SK-MEL-5 (cell line): ENCODE measurements around the gene CIROP. TPM values are rescaled to one million over a fixed set of nuclear protein-coding genes. Genes with fewer than 3 reads are reported as not detected.

Experiments
- DNase-seq: peaks from one replicate; pipeline ENCODE4 v3.0.0-alpha.2; 2016; ENCODE audit warnings: low read depth, low spot score
- in situ Hi-C: cut with HindIII; loops from 2 replicates; pipeline ENCODE4 v1.10.0; 2016; ENCODE audit warnings: low sequenced_read_pairs, high pct_unique_total_duplicates, low pct_unique_long_range_greater_than_20kb
- polyA plus RNA-seq, 2 experiments: library from polyadenylated mRNA; depleted of rRNA; stranded (reverse); fragments of >200 nt; gene quantifications; 2 replicates each; pipeline ENCODE4 v1.2.3, GENCODE V29; 2015
- total RNA-seq: library from RNA; depleted of rRNA; stranded (reverse); fragments of >200 nt; shearing (Covaris generic); gene quantifications from 2 replicates; pipeline ENCODE4 v1.2.3, GENCODE V29; 2014; rRNA removed

Gene CIROP
- total RNA-seq: not detected in 2 replicates
- polyA plus RNA-seq (2015; cell fraction: cytosol; rRNA removed): not detected in 2 replicates
- not detected in 2 replicates for polyA plus RNA-seq (2015; cell fraction: nucleus; rRNA removed)

- DNase-seq: no peak
- in situ Hi-C loops: no loop called here
These were observed at the start of gene CIROP for GRCh38 chr14:23104591-23105347. TSS of gene CIROP (minus strand) at chr14:23104989. CDS start at chr14:23104920, 69 bp downstream.

GRCh38 chr14:23153851-23154796 is 49.3 kb upstream of the CIROP start:
- DNase-seq: peak; percentile 76
- in situ Hi-C loops: no loop called here

- in situ Hi-C loops: no loop called here
- DNase-seq: no peak
These were observed 46.6 kb upstream of the CIROP start for GRCh38 chr14:23151342-23151741.

- in situ Hi-C loops: no loop called here
- no peak for DNase-seq
These were observed 45.0 kb upstream of the CIROP start for GRCh38 chr14:23149745-23150144.

- in situ Hi-C loops: no loop called here
- DNase-seq: no peak
These were observed 43.9 kb upstream of the CIROP start for GRCh38 chr14:23148591-23149249.

GRCh38 chr14:23147676-23148075 is 42.9 kb upstream of the CIROP start:
- no peak for DNase-seq
- in situ Hi-C loops: no loop called here

GRCh38 chr14:23146980-23147379 is 42.2 kb upstream of the CIROP start:
- no peak for DNase-seq
- in situ Hi-C loops: no loop called here

- no peak for DNase-seq
- in situ Hi-C loops: no loop called here
These were observed 41.6 kb upstream of the CIROP start for GRCh38 chr14:23146351-23146910.

- in situ Hi-C loops: no loop called here
- peak; percentile 29 for DNase-seq
These were observed 41.1 kb upstream of the CIROP start for GRCh38 chr14:23145794-23146350.

GRCh38 chr14:23143911-23144310 is 39.1 kb upstream of the CIROP start:
- DNase-seq: no peak
- in situ Hi-C loops: no loop called here

- in situ Hi-C loops: no loop called here
- DNase-seq: no peak
These were observed 38.0 kb upstream of the CIROP start for GRCh38 chr14:23142826-23143225.

GRCh38 chr14:23141706-23142444 is 37.1 kb upstream of the CIROP start:
- in situ Hi-C loops: no loop called here
- DNase-seq: peak; percentile 95

- DNase-seq: no peak
- in situ Hi-C loops: no loop called here
These were observed 35.6 kb upstream of the CIROP start for GRCh38 chr14:23140371-23140770.

- in situ Hi-C loops: no loop called here
- DNase-seq: no peak
These were observed 35.1 kb upstream of the CIROP start for GRCh38 chr14:23139874-23140273.

- in situ Hi-C loops: no loop called here
- no peak for DNase-seq
These were observed 33.2 kb upstream of the CIROP start for GRCh38 chr14:23137813-23138535.

GRCh38 chr14:23137192-23137812 is 32.5 kb upstream of the CIROP start:
- in situ Hi-C loops: no loop called here
- no peak for DNase-seq
